H9 (cell line): ENCODE data around the gene H6PD. TPM values are rescaled to one million over a fixed set of nuclear protein-coding genes. Genes with fewer than 3 reads are reported as not detected.

ENCODE experiments used
- DNase-seq: peaks from one replicate; pipeline ENCODE4 v3.0.0-alpha.2; 2017
- H2AFZ ChIP-seq: one replicate; pipeline ENCODE4 v1.6.1; 2013; ENCODE audit warnings: mild to moderate bottlenecking, low read length, control low read depth, moderate library complexity
- H2AK5ac ChIP-seq: 2 replicates; pipeline ENCODE4 v1.6.1; 2013; ENCODE audit warnings: low read length, control low read depth, mixed read lengths; ENCODE audit not compliant: insufficient read length
- H2BK120ac ChIP-seq: one replicate; pipeline ENCODE4 v1.6.1; 2013; ENCODE audit warnings: low read depth, mild to moderate bottlenecking, low read length, control low read depth, inconsistent platforms; ENCODE audit not compliant: poor library complexity, severe bottlenecking
- H2BK12ac ChIP-seq: 2 replicates; pipeline ENCODE4 v1.6.1; 2013; ENCODE audit warnings: low read length, control low read depth, mixed read lengths, low read depth; ENCODE audit not compliant: insufficient read length
- H2BK15ac ChIP-seq: 2 replicates; pipeline ENCODE4 v1.6.1; 2013; ENCODE audit warnings: low read depth, low read length, control low read depth
- H2BK20ac ChIP-seq: one replicate; pipeline ENCODE4 v1.6.1; 2013; ENCODE audit warnings: low read depth, mild to moderate bottlenecking, low read length, control low read depth, inconsistent platforms; ENCODE audit not compliant: poor library complexity, severe bottlenecking
- H2BK5ac ChIP-seq: 2 replicates; pipeline ENCODE4 v1.6.1; 2013; ENCODE audit warnings: low read length, control low read depth, mixed read lengths; ENCODE audit not compliant: insufficient read length
- H3K14ac ChIP-seq: 2 replicates; pipeline ENCODE4 v1.6.1; 2013; ENCODE audit warnings: low read length, control low read depth; ENCODE audit not compliant: insufficient read depth
- H3K18ac ChIP-seq: 2 replicates; pipeline ENCODE4 v1.6.1; 2013; ENCODE audit warnings: low read depth, mild to moderate bottlenecking, mixed read lengths, low read length, control low read depth; ENCODE audit not compliant: insufficient read length
- H3K23ac ChIP-seq: 2 replicates; pipeline ENCODE4 v1.6.1; 2013; ENCODE audit warnings: low read length, control low read depth, mixed read lengths, low read depth; ENCODE audit not compliant: insufficient read length
- H3K23me2 ChIP-seq: 2 replicates; pipeline ENCODE4 v1.6.1; 2013; ENCODE audit warnings: low read depth, mild to moderate bottlenecking, mixed read lengths, low read length, control low read depth; ENCODE audit not compliant: insufficient read length, poor library complexity, severe bottlenecking
- H3K27ac ChIP-seq: 2 replicates; pipeline ENCODE4 v1.5.1; 2013; ENCODE audit warnings: low read length, control low read depth, mixed read lengths, low read depth; ENCODE audit not compliant: insufficient read length
- H3K27me3 ChIP-seq: 2 replicates; pipeline ENCODE4 v1.6.1; 2013; ENCODE audit warnings: low read length, control low read depth, inconsistent platforms; ENCODE audit not compliant: insufficient read depth
- H3K4ac ChIP-seq: 2 replicates; pipeline ENCODE4 v1.6.1; 2013; ENCODE audit warnings: low read depth, mild to moderate bottlenecking, control low read depth, inconsistent platforms, low read length, moderate library complexity
- H3K4me1 ChIP-seq: 2 replicates; pipeline ENCODE4 v1.6.1; 2013; ENCODE audit warnings: low read length, control low read depth, inconsistent platforms; ENCODE audit not compliant: insufficient read depth
- H3K4me2 ChIP-seq: 2 replicates; pipeline ENCODE4 v1.6.1; 2013; ENCODE audit warnings: low read length, control low read depth, mixed read lengths; ENCODE audit not compliant: insufficient read length, insufficient read depth
- H3K56ac ChIP-seq: 2 replicates; pipeline ENCODE4 v1.6.1; 2013; ENCODE audit warnings: low read depth, mild to moderate bottlenecking, mixed read lengths, low read length, control low read depth; ENCODE audit not compliant: insufficient read length
- H3K79me1 ChIP-seq: 2 replicates; pipeline ENCODE4 v1.6.1; 2013; ENCODE audit warnings: low read depth, mild to moderate bottlenecking, moderate library complexity, low read length, control low read depth, inconsistent platforms; ENCODE audit not compliant: insufficient read depth, poor library complexity, severe bottlenecking
- H3K79me2 ChIP-seq: 2 replicates; pipeline ENCODE4 v1.6.1; 2013; ENCODE audit warnings: low read length, control low read depth, inconsistent platforms; ENCODE audit not compliant: insufficient read depth
- H3K9ac ChIP-seq: 2 replicates; pipeline ENCODE4 v1.6.1; 2013; ENCODE audit warnings: low read length, control low read depth, mixed read lengths; ENCODE audit not compliant: insufficient read length; ENCODE audit errors: extremely low read depth
- H3K9me3 ChIP-seq: one replicate; pipeline ENCODE4 v1.6.1; 2013; ENCODE audit warnings: low read depth, low read length, inconsistent platforms; ENCODE audit not compliant: control insufficient read depth
- H3T11ph ChIP-seq: one replicate; pipeline ENCODE4 v1.6.1; 2013; ENCODE audit warnings: mild to moderate bottlenecking, low read length, control low read depth, inconsistent platforms
- H4K20me1 ChIP-seq: one replicate; pipeline ENCODE4 v1.6.1; 2013; ENCODE audit not compliant: control insufficient read depth, insufficient read length, insufficient read depth
- H4K5ac ChIP-seq: 2 replicates; pipeline ENCODE4 v1.6.1; 2013; ENCODE audit warnings: low read depth, mild to moderate bottlenecking, mixed read lengths, low read length, control low read depth; ENCODE audit not compliant: insufficient read length
- H4K8ac ChIP-seq: replicated peaks from 2 replicates; pipeline ENCODE4 v1.6.1; 2013; ENCODE audit warnings: low read length, control low read depth, mixed read lengths, low read depth; ENCODE audit not compliant: insufficient read length
- H4K91ac ChIP-seq: 2 replicates; pipeline ENCODE4 v1.6.1; 2013; ENCODE audit warnings: low read depth, mild to moderate bottlenecking, moderate library complexity, mixed read lengths, low read length, control low read depth; ENCODE audit not compliant: insufficient read length
- H3K27ac Mint-ChIP-seq, 3 experiments: 2 replicates in 2 of 3; 3 replicates in 1 of 3; pipeline ENCODE4 v1.8.0; 2020 to 2021; ENCODE audit warnings: mixed read lengths in 3 of 3, mild to moderate bottlenecking in 1 of 3, moderate library complexity in 1 of 3
- H3K27me3 Mint-ChIP-seq: 2 replicates; pipeline ENCODE4 v1.8.0; 2021; ENCODE audit warnings: low read depth, mild to moderate bottlenecking, moderate library complexity, mixed read lengths
- H3K36me3 Mint-ChIP-seq, 3 experiments: 2 replicates in 2 of 3; 3 replicates in 1 of 3; pipeline ENCODE4 v1.8.0; 2020 to 2021; ENCODE audit warnings: low read depth in 3 of 3, mixed read lengths in 3 of 3; ENCODE audit not compliant: insufficient read depth in 1 of 3
- H3K4me1 Mint-ChIP-seq, 2 experiments: 2 replicates each; pipeline ENCODE4 v1.8.0; 2020; ENCODE audit warnings: mixed read lengths in 2 of 2
- H3K4me3 Mint-ChIP-seq, 2 experiments: 2 replicates in 1 of 2; 3 replicates in 1 of 2; pipeline ENCODE4 v1.8.0; 2020 to 2021; ENCODE audit warnings: mild to moderate bottlenecking in 2 of 2, mixed read lengths in 2 of 2, moderate library complexity in 1 of 2
- H3K9me3 Mint-ChIP-seq, 2 experiments: 2 replicates in 1 of 2; 3 replicates in 1 of 2; pipeline ENCODE4 v1.8.0; 2020; ENCODE audit warnings: mild to moderate bottlenecking in 2 of 2, mixed read lengths in 2 of 2, moderate library complexity in 1 of 2
- WGBS: extraction: QIAGEN DNeasy Blood & Tissue Kit; methylation state at CpG from one replicate; pipeline ENCODE4 v1.1.7; 2013; ENCODE audit warnings: missing lambda C conversion rate, low lambda C conversion rate, mixed read lengths; ENCODE audit not compliant: insufficient read length; ENCODE audit errors: extremely low coverage; 5-methylcytosine and 5-hydroxymethylcytosine counted together
- total RNA-seq: library from RNA; stranded (reverse); gene quantifications from 2 replicates; pipeline ENCODE4 v1.2.1, GENCODE V29; 2021
- TF ChIP-seq, protein P1 (sequence below): fragments of 200-600 bp; sonication (generic); conservative IDR thresholded peaks from 3 replicates; pipeline ENCODE4 v1.8.0; 2021; ENCODE audit warnings: antibody characterized with exemption, mild to moderate bottlenecking

H6PD gene
- total RNA-seq, 1 experiment from 2014 or later = 7.9 TPM

- no peak overlapping the region for H3T11ph ChIP-seq
Measured at GRCh38 chr1:9269078-9269501, 34.5 kb downstream of the H6PD start.

More at GRCh38 chr1:9269078-9269501, 34.5 kb downstream of the H6PD start:
- Histone ChIP-seq H3K27ac (no peak overlapping the region), H4K91ac (no peak overlapping the region), H3K79me1 (no peaks in the 10 kb centered on the region), H2BK20ac (no peak overlapping the region), H2AK5ac (no peak overlapping the region), H3K9me3 (no peaks in the 10 kb centered on the region), H3K4me1 (no peaks in the 10 kb centered on the region), H4K5ac (no peak overlapping the region), H3K4me2 (no peak overlapping the region), H3K14ac (no peak overlapping the region), H3K79me2 (no peaks in the 10 kb centered on the region), H3K4ac (no peak overlapping the region), H2BK5ac (no peak overlapping the region), H3K23me2 (no peaks in the 10 kb centered on the region), H2AFZ (no peak overlapping the region), H3K9ac (no peak overlapping the region), H3K23ac (no peak overlapping the region), H2BK15ac (no peak overlapping the region), H2BK120ac (no peak overlapping the region), H2BK12ac (no peak overlapping the region), H4K20me1 (no peaks in the 10 kb centered on the region), H4K8ac (no peak overlapping the region), H3K56ac (no peak overlapping the region), H3K18ac (no peak overlapping the region), H3K27me3 (no peaks in the 10 kb centered on the region)
- Mint-ChIP-seq H3K9me3 (no peaks in the 10 kb centered on the region), H3K4me1 (peaks cover 16 to 34% of the 10 kb centered on the region in 2 experiments), H3K27ac (no peak overlapping the region), H3K4me3 (no peak overlapping the region), H3K27me3 (peaks cover 3% of the 10 kb centered on the region), H3K36me3 (peaks cover 0 to 8% (median 0%) of the 10 kb centered on the region in 3 experiments; a peak in 1 of 7 replicates)
- no peak for DNase-seq
- WGBS = no CpG with 5 or more reads among the region's 17 CpGs
- TF ChIP-seq, protein P1, sequence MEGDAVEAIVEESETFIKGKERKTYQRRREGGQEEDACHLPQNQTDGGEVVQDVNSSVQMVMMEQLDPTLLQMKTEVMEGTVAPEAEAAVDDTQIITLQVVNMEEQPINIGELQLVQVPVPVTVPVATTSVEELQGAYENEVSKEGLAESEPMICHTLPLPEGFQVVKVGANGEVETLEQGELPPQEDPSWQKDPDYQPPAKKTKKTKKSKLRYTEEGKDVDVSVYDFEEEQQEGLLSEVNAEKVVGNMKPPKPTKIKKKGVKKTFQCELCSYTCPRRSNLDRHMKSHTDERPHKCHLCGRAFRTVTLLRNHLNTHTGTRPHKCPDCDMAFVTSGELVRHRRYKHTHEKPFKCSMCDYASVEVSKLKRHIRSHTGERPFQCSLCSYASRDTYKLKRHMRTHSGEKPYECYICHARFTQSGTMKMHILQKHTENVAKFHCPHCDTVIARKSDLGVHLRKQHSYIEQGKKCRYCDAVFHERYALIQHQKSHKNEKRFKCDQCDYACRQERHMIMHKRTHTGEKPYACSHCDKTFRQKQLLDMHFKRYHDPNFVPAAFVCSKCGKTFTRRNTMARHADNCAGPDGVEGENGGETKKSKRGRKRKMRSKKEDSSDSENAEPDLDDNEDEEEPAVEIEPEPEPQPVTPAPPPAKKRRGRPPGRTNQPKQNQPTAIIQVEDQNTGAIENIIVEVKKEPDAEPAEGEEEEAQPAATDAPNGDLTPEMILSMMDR = no peak
